ENCODE measurements around the gene SVEP1.
A peak's percentile ranks its signal among the peaks of the same experiment; 100 is the strongest.

The SVEP1 gene

GRCh38 chr9:110521206-110521605 lies 58.3 kb downstream of the SVEP1 start:
- DNase-seq (ENCODE audit: low spot score), result no peak

- no peak for DNase-seq (ENCODE audit: low spot score)
Measured at GRCh38 chr9:110520120-110520701, 59.3 kb downstream of the SVEP1 start.

- no peak for DNase-seq (ENCODE audit: low spot score)
Measured at GRCh38 chr9:110517483-110517882, 62.1 kb downstream of the SVEP1 start.

- DNase-seq (ENCODE audit: low spot score), result no peak
Measured at GRCh38 chr9:110514897-110515296, 64.6 kb downstream of the SVEP1 start.

- DNase-seq (ENCODE audit: low spot score), result no peak
Measured at GRCh38 chr9:110512817-110513216, 66.7 kb downstream of the SVEP1 start.

GRCh38 chr9:110509792-110510191 lies 69.7 kb downstream of the SVEP1 start:
- no peak for DNase-seq (ENCODE audit: low spot score)

- DNase-seq (ENCODE audit: low spot score), result no peak
Measured at GRCh38 chr9:110502842-110503241, 76.7 kb downstream of the SVEP1 start.

GRCh38 chr9:110499608-110500007 lies 79.9 kb downstream of the SVEP1 start:
- no peak for DNase-seq (ENCODE audit: low spot score)

- DNase-seq (ENCODE audit: low spot score), result no peak
Measured at GRCh38 chr9:110487196-110487595, 92.3 kb downstream of the SVEP1 start.

- DNase-seq (ENCODE audit: low spot score), result no peak
Measured at GRCh38 chr9:110486218-110486617, 93.3 kb downstream of the SVEP1 start.

- DNase-seq (ENCODE audit: low spot score), result no peak
Measured at GRCh38 chr9:110479481-110479880, 100.1 kb downstream of the SVEP1 start.

GRCh38 chr9:110476251-110476650 lies 103.3 kb downstream of the SVEP1 start:
- no peak for DNase-seq (ENCODE audit: low spot score)

GRCh38 chr9:110472111-110472510 lies 107.4 kb downstream of the SVEP1 start:
- DNase-seq (ENCODE audit: low spot score), result no peak

- DNase-seq (ENCODE audit: low spot score), result no peak
Measured at GRCh38 chr9:110468950-110469349, 110.6 kb downstream of the SVEP1 start.

GRCh38 chr9:110465190-110465589 lies 114.4 kb downstream of the SVEP1 start:
- no peak for DNase-seq (ENCODE audit: low spot score)

- no peak for DNase-seq (ENCODE audit: low spot score)
Measured at GRCh38 chr9:110464321-110464720, 115.2 kb downstream of the SVEP1 start.

GRCh38 chr9:110463499-110463898 lies 116.0 kb downstream of the SVEP1 start:
- DNase-seq (ENCODE audit: low spot score), result no peak

GRCh38 chr9:110457245-110457644 lies 122.3 kb downstream of the SVEP1 start:
- no peak for DNase-seq (ENCODE audit: low spot score)

- DNase-seq (ENCODE audit: low spot score), result no peak
Measured at GRCh38 chr9:110456681-110457080, 122.9 kb downstream of the SVEP1 start.

GRCh38 chr9:110455860-110456259 lies 123.7 kb downstream of the SVEP1 start:
- no peak for DNase-seq (ENCODE audit: low spot score)

- DNase-seq (ENCODE audit: low spot score), result peak; percentile 36
Measured at GRCh38 chr9:110452227-110452801, 127.2 kb downstream of the SVEP1 start.

GRCh38 chr9:110451726-110452125 lies 127.8 kb downstream of the SVEP1 start:
- no peak for DNase-seq (ENCODE audit: low spot score)

- DNase-seq (ENCODE audit: low spot score), result no peak
Measured at GRCh38 chr9:110447476-110447875, 132.1 kb downstream of the SVEP1 start.

GRCh38 chr9:110446171-110446570 lies 133.4 kb downstream of the SVEP1 start:
- peak; percentile 20 for DNase-seq (ENCODE audit: low spot score)
